Measurements from ENCODE around the gene ZNF287.
A peak's percentile ranks its signal among the peaks of the same experiment; 100 is the strongest.

Gene ZNF287

GRCh38 chr17:16521070-16521727 lies 47.8 kb downstream of the ZNF287 start:
- Histone ChIP-seq H3K4me3 (no peak overlapping the region), H3K36me3 (ENCODE audit: insufficient read depth, low read length) (no peaks in the 10 kb centered on the region), H3K9me3 (ENCODE audit: low read depth, low read length) (no peaks in the 10 kb centered on the region), H3K9ac (ENCODE audit: insufficient read length) (no peak overlapping the region), H3K27ac (no peak overlapping the region)
- TF ChIP-seq POLR2AphosphoS5 (IDR thresholded peaks at IDR 0.05; ENCODE audit: borderline replicate concordance, low read depth, low read length): no peak
- peak; percentile 30 for DNase-seq (ENCODE audit: low read depth, low spot score)

GRCh38 chr17:16519021-16519420 lies 50.0 kb downstream of the ZNF287 start:
- Histone ChIP-seq H3K27ac (no peak overlapping the region), H3K9me3 (ENCODE audit: low read depth, low read length) (no peaks in the 10 kb centered on the region), H3K36me3 (ENCODE audit: insufficient read depth, low read length) (no peaks in the 10 kb centered on the region), H3K9ac (ENCODE audit: insufficient read length) (no peak overlapping the region), H3K4me3 (no peak overlapping the region)
- DNase-seq (ENCODE audit: low read depth, low spot score): no peak
- no peak for TF ChIP-seq EZH2 (IDR thresholded peaks at IDR 0.05)
- no peak for TF ChIP-seq POLR2AphosphoS5 (IDR thresholded peaks at IDR 0.05; ENCODE audit: borderline replicate concordance, low read depth, low read length)
- TF ChIP-seq FOXP2 (optimal IDR thresholded peaks at IDR 0.05; ENCODE audit: control extremely low read depth, extremely low read length, insufficient read depth): no peak

DNA sequence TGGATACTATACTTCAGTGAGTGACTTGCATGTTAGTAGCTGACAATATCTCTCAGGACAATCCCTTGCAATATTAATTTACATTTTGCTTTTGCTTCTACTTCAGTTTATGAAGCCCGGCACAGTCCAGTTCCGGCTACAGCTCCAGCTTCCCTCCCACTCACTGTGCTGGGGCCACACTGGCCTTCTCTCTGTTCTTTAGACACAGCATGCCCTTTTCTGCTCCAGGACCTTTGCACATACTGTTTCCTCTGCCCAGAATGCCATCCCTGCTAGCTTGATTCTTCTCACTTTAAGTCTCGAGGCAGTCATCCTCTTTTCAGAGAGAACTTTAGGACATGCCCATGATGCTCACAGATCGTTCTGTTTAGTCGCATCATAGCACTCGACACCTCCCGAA lies 51.5 kb downstream of the ZNF287 start:
- no peaks in the 10 kb centered on the region for H3K9me3 ChIP-seq (ENCODE audit: low read depth, low read length)
- TF ChIP-seq POLR2AphosphoS5 (IDR thresholded peaks at IDR 0.05; ENCODE audit: borderline replicate concordance, low read depth, low read length): no peak
- TF ChIP-seq EZH2 (IDR thresholded peaks at IDR 0.05): no peak
- no peak for TF ChIP-seq FOXP2 (optimal IDR thresholded peaks at IDR 0.05; ENCODE audit: control extremely low read depth, extremely low read length, insufficient read depth)
- H3K9ac ChIP-seq (ENCODE audit: insufficient read length): no peak overlapping the region
- no peaks in the 10 kb centered on the region for H3K36me3 ChIP-seq (ENCODE audit: insufficient read depth, low read length)
- no peak overlapping the region for H3K27ac ChIP-seq
- DNase-seq (ENCODE audit: low read depth, low spot score): no peak
- H3K4me3 ChIP-seq: no peak overlapping the region

DNA sequence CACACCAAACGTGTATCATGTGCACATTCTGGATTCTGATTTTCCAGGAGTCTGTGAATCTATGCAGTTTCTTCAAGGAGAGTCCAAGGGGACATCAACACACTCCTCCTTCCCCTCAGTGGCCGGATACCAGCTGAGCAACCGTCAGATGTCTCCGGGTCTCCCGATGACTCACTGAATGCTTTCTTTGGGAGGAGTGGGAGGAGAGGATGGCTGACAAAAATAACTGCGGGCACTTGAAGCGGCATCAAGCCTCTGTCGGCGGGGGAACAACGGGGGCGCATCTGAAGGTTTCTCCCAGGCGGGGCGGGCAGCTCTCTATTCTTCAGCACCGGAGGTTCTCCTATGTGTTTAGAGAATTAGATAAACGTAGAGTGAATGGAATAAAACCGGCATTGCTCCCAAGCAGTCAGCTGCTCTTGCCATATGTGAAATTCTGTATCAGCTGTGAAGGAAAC lies 52.4 kb downstream of the ZNF287 start:
- H3K4me3 ChIP-seq: no peak overlapping the region

GRCh38 chr17:16515933-16516332 lies 53.1 kb downstream of the ZNF287 start:
- Histone ChIP-seq H3K4me3 (no peak overlapping the region), H3K9me3 (ENCODE audit: low read depth, low read length) (no peaks in the 10 kb centered on the region), H3K9ac (ENCODE audit: insufficient read length) (no peak overlapping the region), H3K36me3 (ENCODE audit: insufficient read depth, low read length) (no peaks in the 10 kb centered on the region), H3K27ac (no peak overlapping the region)
- DNase-seq (ENCODE audit: low read depth, low spot score): no peak
- no peak for TF ChIP-seq FOXP2 (optimal IDR thresholded peaks at IDR 0.05; ENCODE audit: control extremely low read depth, extremely low read length, insufficient read depth)
- TF ChIP-seq EZH2 (IDR thresholded peaks at IDR 0.05): no peak
- no peak for TF ChIP-seq POLR2AphosphoS5 (IDR thresholded peaks at IDR 0.05; ENCODE audit: borderline replicate concordance, low read depth, low read length)

More for the DNA sequence above, 52.4 kb downstream of the ZNF287 start:
- Histone ChIP-seq H3K9ac (ENCODE audit: insufficient read length) (no peak overlapping the region), H3K27ac (no peak overlapping the region), H3K36me3 (ENCODE audit: insufficient read depth, low read length) (no peaks in the 10 kb centered on the region), H3K9me3 (ENCODE audit: low read depth, low read length) (no peaks in the 10 kb centered on the region)
- no peak for DNase-seq (ENCODE audit: low read depth, low spot score)
- no peak for TF ChIP-seq FOXP2 (optimal IDR thresholded peaks at IDR 0.05; ENCODE audit: control extremely low read depth, extremely low read length, insufficient read depth)
- no peak for TF ChIP-seq EZH2 (IDR thresholded peaks at IDR 0.05)
- TF ChIP-seq POLR2AphosphoS5 (IDR thresholded peaks at IDR 0.05; ENCODE audit: borderline replicate concordance, low read depth, low read length): no peak

DNA sequence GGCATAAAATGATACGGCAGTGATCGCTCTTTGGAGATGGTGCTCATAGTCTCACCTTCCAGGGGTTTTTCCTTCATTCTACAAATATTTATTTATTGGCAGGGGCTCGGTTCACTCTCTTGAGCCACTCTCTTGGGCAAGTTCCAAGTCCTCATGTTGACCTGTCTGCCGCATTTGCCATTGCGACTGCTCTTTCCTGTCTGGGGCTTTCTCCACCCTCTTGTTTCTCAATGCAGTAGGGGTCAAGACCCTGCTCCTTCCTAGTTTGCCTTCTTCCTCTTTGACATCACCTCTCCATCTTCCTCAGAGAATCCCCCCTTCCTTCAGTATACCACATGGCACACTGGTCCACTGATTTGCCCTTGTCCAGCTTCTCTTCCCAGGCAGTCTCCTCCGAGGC lies 55.1 kb downstream of the ZNF287 start:
- TF ChIP-seq FOXP2 (optimal IDR thresholded peaks at IDR 0.05; ENCODE audit: control extremely low read depth, extremely low read length, insufficient read depth) (no peak), POLR2AphosphoS5 (IDR thresholded peaks at IDR 0.05; ENCODE audit: borderline replicate concordance, low read depth, low read length) (no peak), EZH2 (IDR thresholded peaks at IDR 0.05) (no peak)
- Histone ChIP-seq H3K9me3 (ENCODE audit: low read depth, low read length) (no peaks in the 10 kb centered on the region), H3K4me3 (no peak overlapping the region), H3K27ac (no peak overlapping the region), H3K9ac (ENCODE audit: insufficient read length) (no peak overlapping the region), H3K36me3 (ENCODE audit: insufficient read depth, low read length) (no peaks in the 10 kb centered on the region)
- no peak for DNase-seq (ENCODE audit: low read depth, low spot score)

- no peak for TF ChIP-seq EZH2 (IDR thresholded peaks at IDR 0.05)
- TF ChIP-seq POLR2AphosphoS5 (IDR thresholded peaks at IDR 0.05; ENCODE audit: borderline replicate concordance, low read depth, low read length): no peak
- Histone ChIP-seq H3K27ac (no peak overlapping the region), H3K36me3 (ENCODE audit: insufficient read depth, low read length) (no peaks in the 10 kb centered on the region), H3K9me3 (ENCODE audit: low read depth, low read length) (no peaks in the 10 kb centered on the region), H3K9ac (ENCODE audit: insufficient read length) (no peak overlapping the region), H3K4me3 (no peak overlapping the region)
- no peak for DNase-seq (ENCODE audit: low read depth, low spot score)
Observed at GRCh38 chr17:16512011-16512410, 57.0 kb downstream of the ZNF287 start.

DNA sequence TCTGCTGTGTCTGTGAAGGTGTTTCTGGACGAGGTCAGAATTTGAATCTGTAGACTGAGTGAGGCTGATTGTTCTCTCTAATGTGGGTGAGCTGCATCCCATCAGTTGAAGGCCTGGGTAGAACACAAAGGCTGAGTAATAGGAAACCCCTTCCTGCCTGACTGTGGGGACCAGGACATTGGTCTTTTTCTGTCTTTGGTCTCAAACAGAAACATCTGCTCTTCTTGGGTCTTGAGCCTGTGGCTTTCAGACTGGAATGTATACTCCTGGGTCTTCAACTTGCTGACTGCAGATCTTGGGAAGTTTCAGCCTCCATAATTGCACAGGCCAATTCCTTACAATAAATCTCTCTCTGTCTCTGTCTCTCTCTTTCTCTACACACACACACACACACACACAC lies 57.4 kb downstream of the ZNF287 start:
- Histone ChIP-seq H3K9me3 (ENCODE audit: low read depth, low read length) (no peaks in the 10 kb centered on the region), H3K4me3 (no peak overlapping the region), H3K27ac (no peak overlapping the region), H3K9ac (ENCODE audit: insufficient read length) (no peak overlapping the region), H3K36me3 (ENCODE audit: insufficient read depth, low read length) (no peaks in the 10 kb centered on the region)
- no peak for DNase-seq (ENCODE audit: low read depth, low spot score)
- TF ChIP-seq POLR2AphosphoS5 (IDR thresholded peaks at IDR 0.05; ENCODE audit: borderline replicate concordance, low read depth, low read length) (no peak), FOXP2 (optimal IDR thresholded peaks at IDR 0.05; ENCODE audit: control extremely low read depth, extremely low read length, insufficient read depth) (no peak), EZH2 (IDR thresholded peaks at IDR 0.05) (no peak)

GRCh38 chr17:16507918-16508533 lies 61.0 kb downstream of the ZNF287 start:
- H3K9me3 ChIP-seq (ENCODE audit: low read depth, low read length): no peaks in the 10 kb centered on the region
- no peak for DNase-seq (ENCODE audit: low read depth, low spot score)
- H3K4me3 ChIP-seq: no peak overlapping the region
- H3K27ac ChIP-seq: no peak overlapping the region
- no peak for TF ChIP-seq FOXP2 (optimal IDR thresholded peaks at IDR 0.05; ENCODE audit: control extremely low read depth, extremely low read length, insufficient read depth)
- no peak for TF ChIP-seq EZH2 (IDR thresholded peaks at IDR 0.05)
- no peak for TF ChIP-seq POLR2AphosphoS5 (IDR thresholded peaks at IDR 0.05; ENCODE audit: borderline replicate concordance, low read depth, low read length)
- no peak overlapping the region for H3K9ac ChIP-seq (ENCODE audit: insufficient read length)
- no peaks in the 10 kb centered on the region for H3K36me3 ChIP-seq (ENCODE audit: insufficient read depth, low read length)

All from SK-N-MC (cell line).